Occipital lobe (tissue), 3 donors: ENCODE data around the gene CKS2. TPM values are rescaled to one million over a fixed set of nuclear protein-coding genes. Genes with fewer than 3 reads are reported as not detected.

Source experiments
- DNase-seq: peaks from one replicate; lab custom pipeline; 2025; lab: John Stamatoyannopoulos, UW
- small RNA-seq: library from RNA; depleted of rRNA; stranded (forward); fragments of <200 nt; gene quantifications from one replicate; pipeline ENCODE3, GENCODE V24; 2014
- total RNA-seq: library from RNA; depleted of rRNA; stranded (reverse); fragments of >200 nt; gene quantifications from one replicate; pipeline ENCODE4 v1.2.3, GENCODE V29; 2014

The CKS2 gene
- total RNA-seq, 1 donor from 2014 or later, result 34.3 TPM

GRCh38 chr9:89365532-89365912 lies 54.5 kb downstream of the CKS2 start:
- DNase-seq, result no peak

Small RNA genes lying within 50 kb of the gene (small RNA-seq; reads per million reads assigned to genes)
- not detected for gene MIR3153

Other genes starting within 250 kb of the CKS2 start
- gene SHC3, start 132.4 kb upstream of the CKS2 start, total RNA-seq, result 51.5 TPM
- gene SECISBP2, start 7.3 kb downstream of the CKS2 start, total RNA-seq, result 81.3 TPM
- gene SEMA4D, start 186.9 kb downstream of the CKS2 start, total RNA-seq, result 12.0 TPM